HCT116 (cell line): Measurements from ENCODE around the gene C9. TPM values are rescaled to one million over a fixed set of nuclear protein-coding genes. Genes with fewer than 3 reads are reported as not detected.

Experiments
- ATAC-seq: fragments of 200-7000 bp; cut with Tn5 transposase; 2 replicates; pipeline ENCODE4 v1.9.1; 2020; ENCODE audit warnings: mild to moderate bottlenecking, moderate library complexity
- BruUV-seq: library from RNA; stranded (reverse); fragments of 400-500 nt; replicated peaks from 2 replicates; lab custom pipeline; 2021; lab: Mats Ljungman, UMichigan
- CTCF ChIA-PET: fragments of 300-600 bp; sonication (Branson Sonifier 250); formaldehyde crosslinking; loops from one replicate; lab custom pipeline; 2021; ENCODE audit warnings: antibody characterized with exemption; lab: Charles Lee
- POLR2A ChIA-PET: fragments of 300-600, 350-600 bp; sonication (Branson Sonifier 250); formaldehyde crosslinking; loops from one replicate; lab custom pipeline; 2021; ENCODE audit warnings: antibody characterized with exemption; lab: Charles Lee
- RAD21 ChIA-PET, 2 experiments: fragments of 300-600 bp; sonication (Branson Sonifier 250); formaldehyde crosslinking; loops; one replicate each; lab custom pipeline; 2023; ENCODE audit warnings: low total read pairs in 2 of 2; ENCODE audit not compliant: uncharacterized antibody in 2 of 2, unreplicated experiment in 2 of 2, low non-redundant PET in 1 of 2; lab: Charles Lee
- DNase-seq: peaks from one replicate; pipeline ENCODE4 v3.0.0-alpha.2; 2010; ENCODE audit warnings: low read depth, low spot score
- H2AFZ ChIP-seq: fragments of 200-600 bp; shearing (Covaris generic), sonication (generic); 2 replicates; pipeline ENCODE4 v1.6.1; 2017; ENCODE audit warnings: low read depth, mixed run types, mixed read lengths, antibody characterized with exemption, low read length; ENCODE audit not compliant: poor library complexity, severe bottlenecking
- H3K27ac ChIP-seq: 2 replicates; pipeline ENCODE4 v1.5.1; 2012; ENCODE audit warnings: low read depth, low read length
- H3K27me3 ChIP-seq: fragments of 200-600 bp; sonication (generic); 2 replicates; pipeline ENCODE4 v1.6.1; 2016; ENCODE audit warnings: mixed run types, low read length, mixed read lengths; ENCODE audit not compliant: insufficient read depth
- H3K36me3 ChIP-seq, 2 experiments: fragments of 200-500 bp in 1 of 2; fragments of 200-600 bp in 1 of 2; sonication (Bioruptor generic) in 1 of 2; sonication (generic) in 1 of 2; 2 replicates each; pipeline versions ENCODE4 v1.5.1 to v1.6.1; 2014 to 2016; ENCODE audit warnings: low read length in 2 of 2, inconsistent platforms in 1 of 2, mixed read lengths in 1 of 2, mixed run types in 1 of 2; ENCODE audit not compliant: insufficient read depth in 2 of 2, control insufficient read depth in 1 of 2
- H3K4me1 ChIP-seq, 2 experiments: fragments of 200-600 bp in 1 of 2; sonication (generic) in 1 of 2; 2 replicates each; pipeline versions ENCODE4 v1.5.1 to v1.6.1; 2012 to 2017; ENCODE audit warnings: low read length in 2 of 2, inconsistent platforms in 1 of 2, mild to moderate bottlenecking in 1 of 2, mixed read lengths in 1 of 2, mixed run types in 1 of 2, moderate library complexity in 1 of 2; ENCODE audit not compliant: insufficient read depth in 2 of 2, control insufficient read depth in 1 of 2
- H3K4me2 ChIP-seq: fragments of 200-600 bp; sonication (generic); 2 replicates; pipeline ENCODE4 v1.6.1; 2017; ENCODE audit warnings: mixed run types, low read length, mixed read lengths
- H3K4me3 ChIP-seq, 2 experiments: fragments of 200-600 bp in 1 of 2; sonication (generic) in 1 of 2; replicated peaks in 1 of 2; 2 replicates each; pipeline ENCODE4 v1.5.1; 2011 to 2016; ENCODE audit warnings: low read length in 2 of 2, control low read depth in 1 of 2, low read depth in 1 of 2, mild to moderate bottlenecking in 1 of 2, mixed read lengths in 1 of 2, mixed run types in 1 of 2
- H3K79me2 ChIP-seq: fragments of 200-600 bp; sonication (generic); 2 replicates; pipeline ENCODE4 v1.6.1; 2017; ENCODE audit warnings: mild to moderate bottlenecking, mixed run types, low read length, moderate library complexity, mixed read lengths; ENCODE audit not compliant: insufficient read depth
- H3K9ac ChIP-seq: fragments of 200-600 bp; sonication (generic); 2 replicates; pipeline ENCODE4 v1.6.1; 2016; ENCODE audit warnings: low read length, mixed read lengths
- H3K9me2 ChIP-seq: fragments of 200-600 bp; sonication (generic), shearing (Covaris generic); 2 replicates; pipeline ENCODE4 v1.6.1; 2017; ENCODE audit warnings: mixed run types, mild to moderate bottlenecking, moderate library complexity; ENCODE audit not compliant: insufficient read depth
- H3K9me3 ChIP-seq, 2 experiments: fragments of 200-500 bp in 1 of 2; fragments of 200-600 bp in 1 of 2; sonication (Bioruptor generic) in 1 of 2; sonication (generic) in 1 of 2; 2 replicates each; pipeline ENCODE4 v1.6.1; 2014 to 2017; ENCODE audit warnings: low read length in 2 of 2, mixed read lengths in 2 of 2, inconsistent platforms in 1 of 2, low read depth in 1 of 2, mild to moderate bottlenecking in 1 of 2, mixed run types in 1 of 2, moderate library complexity in 1 of 2; ENCODE audit not compliant: control insufficient read depth in 1 of 2, insufficient read depth in 1 of 2
- H4K20me1 ChIP-seq: fragments of 200-600 bp; sonication (generic), shearing (Covaris generic); 2 replicates; pipeline ENCODE4 v1.6.1; 2017; ENCODE audit warnings: mixed run types, mild to moderate bottlenecking, moderate library complexity; ENCODE audit not compliant: insufficient read depth
- ATF3 ChIP-seq: IDR thresholded peaks from 2 replicates; pipeline ENCODE4 v1.6.1; 2012
- CEBPB ChIP-seq: IDR thresholded peaks from 2 replicates; pipeline ENCODE4 v1.6.1; 2012; ENCODE audit warnings: low read depth
- CTCF ChIP-seq, 3 experiments: fragments of 200-600 bp in 1 of 3; sonication (generic) in 1 of 3; IDR thresholded peaks in 2 of 3; conservative IDR thresholded peaks in 1 of 3; 2 replicates each; pipeline ENCODE4 v1.5.1; 2012 to 2017; ENCODE audit warnings: low read depth in 2 of 3, low read length in 2 of 3, antibody characterized with exemption in 1 of 3, borderline replicate concordance in 1 of 3, control low read depth in 1 of 3, mild to moderate bottlenecking in 1 of 3, mixed read lengths in 1 of 3, mixed run types in 1 of 3, moderate library complexity in 1 of 3; ENCODE audit not compliant: insufficient read depth in 1 of 3
- EGR1 ChIP-seq: IDR thresholded peaks from 2 replicates; pipeline ENCODE4 v1.6.1; 2012; ENCODE audit warnings: low read depth
- ELF1 ChIP-seq: IDR thresholded peaks from 2 replicates; pipeline ENCODE4 v1.6.1; 2012; ENCODE audit warnings: low read depth, borderline replicate concordance
- EZH2 ChIP-seq: fragments of 200-600 bp; sonication (generic); IDR thresholded peaks from 2 replicates; pipeline ENCODE4 v1.6.1; 2017; ENCODE audit warnings: antibody characterized with exemption, mixed run types
- FOSL1 ChIP-seq: IDR thresholded peaks from 2 replicates; pipeline ENCODE4 v1.6.1; 2012; ENCODE audit warnings: low read depth
- JUND ChIP-seq: IDR thresholded peaks from 2 replicates; pipeline ENCODE4 v1.6.1; 2012
- POLR2AphosphoS5 ChIP-seq: IDR thresholded peaks from 2 replicates; pipeline ENCODE4 v1.6.1; 2011; ENCODE audit warnings: mild to moderate bottlenecking, low read depth, low read length, moderate library complexity
- SIN3A ChIP-seq: IDR thresholded peaks from 2 replicates; pipeline ENCODE4 v1.6.1; 2012; ENCODE audit warnings: low read depth
- SRF ChIP-seq: IDR thresholded peaks from 2 replicates; pipeline ENCODE4 v1.6.1; 2012; ENCODE audit warnings: low read depth
- TCF7L2 ChIP-seq: IDR thresholded peaks from 2 replicates; pipeline ENCODE4 v1.7.0; 2011; ENCODE audit warnings: borderline replicate concordance, inconsistent platforms; ENCODE audit not compliant: insufficient read depth, insufficient read length; ENCODE audit errors: extremely low read depth
- ZBTB33 ChIP-seq: IDR thresholded peaks from 2 replicates; pipeline ENCODE4 v1.6.1; 2011; ENCODE audit warnings: mild to moderate bottlenecking, low read length, moderate library complexity; ENCODE audit not compliant: insufficient replicate concordance; ENCODE audit errors: extremely low read depth
- ZFX ChIP-seq: fragments of 450-650 bp; IDR thresholded peaks from 2 replicates; pipeline ENCODE4 v1.6.1; 2017
- intact Hi-C: fragments of 100-400 bp; cut with micrococcal nuclease; formaldehyde crosslinking; loops from 2 replicates; pipeline ENCODE4 v1.10.0; 2022
- total RNA-seq: library from RNA; stranded (reverse); gene quantifications from one replicate; pipeline ENCODE4 v1.2.1, GENCODE V29; 2021; ENCODE audit not compliant: unreplicated experiment
- TF ChIP-seq, protein P1 (sequence below): IDR thresholded peaks from 2 replicates; pipeline ENCODE4 v1.6.1; 2012; ENCODE audit warnings: low read depth
- TF ChIP-seq, protein P2 (sequence below): IDR thresholded peaks from 2 replicates; pipeline ENCODE4 v1.6.1; 2012

Gene C9
- total RNA-seq, 1 experiment from 2014 or later, result 0.34 TPM

GRCh38 chr5:39390945-39391344 lies 26.6 kb upstream of the C9 start (continued):
- TF ChIP-seq ZBTB33 (no peak), SIN3A (no peak), POLR2AphosphoS5 (no peak), EZH2 (no peak), TCF7L2 (no peak), EGR1 (no peak)

DNA sequence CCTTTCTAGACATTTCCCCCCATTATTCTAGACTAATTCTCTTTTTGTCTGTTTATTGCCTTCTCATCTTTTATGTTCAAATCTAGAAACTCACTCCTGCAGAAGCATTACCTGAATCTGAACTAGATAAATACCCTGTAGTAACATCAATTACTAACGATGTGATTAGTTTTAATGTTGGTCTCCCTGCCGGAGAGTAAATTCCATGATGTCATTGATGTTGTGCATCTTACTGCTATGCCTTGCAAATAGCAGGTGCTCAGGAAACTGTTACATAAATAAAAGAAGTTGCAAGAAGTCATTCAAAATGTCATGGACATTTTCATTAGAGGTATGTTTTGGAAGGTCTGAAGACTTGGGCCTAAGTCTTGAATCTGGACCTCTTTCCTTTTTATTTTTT lies 23.0 kb upstream of the C9 start:
- no peak overlapping the region for H3K27ac ChIP-seq
- H4K20me1 ChIP-seq, result no peaks in the 10 kb centered on the region
- no peaks in the 10 kb centered on the region for H3K4me1 ChIP-seq
- no peaks in the 10 kb centered on the region for H3K27me3 ChIP-seq
- no peak overlapping the region for H3K4me3 ChIP-seq
- H3K79me2 ChIP-seq, result no peaks in the 10 kb centered on the region
- no TSS peak for BruUV-seq
- no peak overlapping the region for H3K9ac ChIP-seq
- POLR2A ChIA-PET, result no interaction called here
- intact Hi-C loops, result no loop called here
- H3K36me3 ChIP-seq, result no peaks in the 10 kb centered on the region
- RAD21 ChIA-PET, result no interaction called here
- CTCF ChIA-PET, result no interaction called here
- DNase-seq (no peak), ATAC-seq (no peak)
- H3K9me2 ChIP-seq, result no peaks in the 10 kb centered on the region
- no peaks in the 10 kb centered on the region for H3K9me3 ChIP-seq
- no peak overlapping the region for H3K4me2 ChIP-seq
- H2AFZ ChIP-seq, result no peak overlapping the region
- TF ChIP-seq ZFX (no peak), EGR1 (no peak), FOSL1 (no peak), ATF3 (no peak), SRF (no peak), ELF1 (no peak), ZBTB33 (no peak), CEBPB (no peak), JUND (no peak), CTCF (IDR thresholded peaks at IDR 0.05 in 2 of 3, conservative IDR thresholded peaks at IDR 0.05 in 1 of 3; ENCODE audit: borderline replicate concordance in 1 of 3, insufficient read depth in 1 of 3, low read depth in 2 of 3, low read length in 2 of 3) (no peak)
- TF ChIP-seq, protein P1, sequence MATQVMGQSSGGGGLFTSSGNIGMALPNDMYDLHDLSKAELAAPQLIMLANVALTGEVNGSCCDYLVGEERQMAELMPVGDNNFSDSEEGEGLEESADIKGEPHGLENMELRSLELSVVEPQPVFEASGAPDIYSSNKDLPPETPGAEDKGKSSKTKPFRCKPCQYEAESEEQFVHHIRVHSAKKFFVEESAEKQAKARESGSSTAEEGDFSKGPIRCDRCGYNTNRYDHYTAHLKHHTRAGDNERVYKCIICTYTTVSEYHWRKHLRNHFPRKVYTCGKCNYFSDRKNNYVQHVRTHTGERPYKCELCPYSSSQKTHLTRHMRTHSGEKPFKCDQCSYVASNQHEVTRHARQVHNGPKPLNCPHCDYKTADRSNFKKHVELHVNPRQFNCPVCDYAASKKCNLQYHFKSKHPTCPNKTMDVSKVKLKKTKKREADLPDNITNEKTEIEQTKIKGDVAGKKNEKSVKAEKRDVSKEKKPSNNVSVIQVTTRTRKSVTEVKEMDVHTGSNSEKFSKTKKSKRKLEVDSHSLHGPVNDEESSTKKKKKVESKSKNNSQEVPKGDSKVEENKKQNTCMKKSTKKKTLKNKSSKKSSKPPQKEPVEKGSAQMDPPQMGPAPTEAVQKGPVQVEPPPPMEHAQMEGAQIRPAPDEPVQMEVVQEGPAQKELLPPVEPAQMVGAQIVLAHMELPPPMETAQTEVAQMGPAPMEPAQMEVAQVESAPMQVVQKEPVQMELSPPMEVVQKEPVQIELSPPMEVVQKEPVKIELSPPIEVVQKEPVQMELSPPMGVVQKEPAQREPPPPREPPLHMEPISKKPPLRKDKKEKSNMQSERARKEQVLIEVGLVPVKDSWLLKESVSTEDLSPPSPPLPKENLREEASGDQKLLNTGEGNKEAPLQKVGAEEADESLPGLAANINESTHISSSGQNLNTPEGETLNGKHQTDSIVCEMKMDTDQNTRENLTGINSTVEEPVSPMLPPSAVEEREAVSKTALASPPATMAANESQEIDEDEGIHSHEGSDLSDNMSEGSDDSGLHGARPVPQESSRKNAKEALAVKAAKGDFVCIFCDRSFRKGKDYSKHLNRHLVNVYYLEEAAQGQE, result no peak
- TF ChIP-seq, protein P2, sequence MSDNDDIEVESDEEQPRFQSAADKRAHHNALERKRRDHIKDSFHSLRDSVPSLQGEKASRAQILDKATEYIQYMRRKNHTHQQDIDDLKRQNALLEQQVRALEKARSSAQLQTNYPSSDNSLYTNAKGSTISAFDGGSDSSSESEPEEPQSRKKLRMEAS, result no peak
